Endodermal cell (in vitro differentiated cells): ENCODE data around the gene C17orf100. TPM values are rescaled to one million over a fixed set of nuclear protein-coding genes. Genes with fewer than 3 reads are reported as not detected.

Experiments
- DNase-seq: peaks from one replicate; pipeline ENCODE4 v3.0.0-alpha.2; 2017
- H3K27ac ChIP-seq: 2 replicates; pipeline ENCODE4 v1.5.1; 2013; ENCODE audit warnings: mild to moderate bottlenecking, low read depth, low read length, moderate library complexity
- H3K27me3 ChIP-seq: 2 replicates; pipeline ENCODE4 v1.6.1; 2013; ENCODE audit warnings: mild to moderate bottlenecking, low read length, moderate library complexity; ENCODE audit not compliant: insufficient read depth, control insufficient read depth, poor library complexity, severe bottlenecking
- H3K36me3 ChIP-seq: 2 replicates; pipeline ENCODE4 v1.7.0; 2013; ENCODE audit warnings: mild to moderate bottlenecking, low read length, moderate library complexity; ENCODE audit not compliant: control insufficient read depth, insufficient read depth
- H3K4me1 ChIP-seq: one replicate; pipeline ENCODE4 v1.7.0; 2013; ENCODE audit warnings: low read length; ENCODE audit not compliant: control insufficient read depth, insufficient read depth
- H3K4me3 ChIP-seq: 2 replicates; pipeline ENCODE4 v1.5.1; 2013; ENCODE audit warnings: mild to moderate bottlenecking, low read length, moderate library complexity
- H3K9ac ChIP-seq: 2 replicates; pipeline ENCODE4 v1.6.1; 2013; ENCODE audit warnings: mild to moderate bottlenecking, low read length, moderate library complexity; ENCODE audit not compliant: poor library complexity, severe bottlenecking; ENCODE audit errors: extremely low read depth
- H3K9me3 ChIP-seq: 2 replicates; pipeline ENCODE4 v1.6.1; 2013; ENCODE audit warnings: mild to moderate bottlenecking, low read length, moderate library complexity; ENCODE audit not compliant: control insufficient read depth
- H3K27ac Mint-ChIP-seq: 2 replicates; pipeline ENCODE4 v1.8.0; 2020; ENCODE audit warnings: mixed read lengths
- H3K27me3 Mint-ChIP-seq: 2 replicates; pipeline ENCODE4 v1.8.0; 2021; ENCODE audit warnings: mild to moderate bottlenecking, mixed read lengths; ENCODE audit not compliant: insufficient read depth
- H3K36me3 Mint-ChIP-seq: 2 replicates; pipeline ENCODE4 v1.8.0; 2020; ENCODE audit warnings: low read depth, mixed read lengths
- H3K4me1 Mint-ChIP-seq: 2 replicates; pipeline ENCODE4 v1.8.0; 2020; ENCODE audit warnings: mixed read lengths
- H3K4me3 Mint-ChIP-seq: 2 replicates; pipeline ENCODE4 v1.8.0; 2020; ENCODE audit warnings: mild to moderate bottlenecking, moderate library complexity, mixed read lengths
- H3K9me3 Mint-ChIP-seq: 2 replicates; pipeline ENCODE4 v1.8.0; 2020; ENCODE audit warnings: mild to moderate bottlenecking, mixed read lengths
- WGBS, 2 experiments: methylation state at CpG; one replicate each; pipeline versions ENCODE4 v1.1.5 to v1.1.7; 2013; ENCODE audit warnings: missing lambda C conversion rate in 2 of 2, mixed read lengths in 1 of 2; ENCODE audit not compliant: insufficient coverage in 1 of 2, insufficient read length in 1 of 2; 5-methylcytosine and 5-hydroxymethylcytosine counted together
- total RNA-seq, 2 donors: library from RNA; stranded (reverse); fragmentation: NEBNext Ultra II Directional in 1 of 2; extraction: Animal tissue kit (Norgen Biotek cat#: 25700) in 1 of 2; gene quantifications; 2 replicates in 1 of 2; 3 replicates in 1 of 2; pipeline ENCODE4 v1.2.1, GENCODE V29; 2021
- TF ChIP-seq, protein P1 (sequence below): fragments of 200-600 bp; sonication (generic); conservative IDR thresholded peaks from 2 replicates; pipeline ENCODE4 v1.5.0; 2021; ENCODE audit warnings: antibody characterized with exemption, mild to moderate bottlenecking

Gene C17orf100
- total RNA-seq, 2 donors from 2014 or later = 2.7 to 3.0 TPM

- H3K9me3 ChIP-seq = no peaks in the 10 kb centered on the region
- no peaks in the 10 kb centered on the region for H3K27me3 ChIP-seq
- no peak overlapping the region for H3K27ac Mint-ChIP-seq
- peaks cover 12% of the 10 kb centered on the region for H3K4me1 Mint-ChIP-seq
- no peak overlapping the region for H3K27ac ChIP-seq
- H3K9me3 Mint-ChIP-seq = no peaks in the 10 kb centered on the region
- no peaks in the 10 kb centered on the region for H3K4me1 ChIP-seq
- peaks cover 80% of the 10 kb centered on the region for H3K36me3 Mint-ChIP-seq
- H3K4me3 ChIP-seq = no peak overlapping the region
- no peaks in the 10 kb centered on the region for H3K27me3 Mint-ChIP-seq
- DNase-seq = no peak
- no peak overlapping the region for H3K9ac ChIP-seq
- H3K4me3 Mint-ChIP-seq = no peak overlapping the region
- TF ChIP-seq, protein P1, sequence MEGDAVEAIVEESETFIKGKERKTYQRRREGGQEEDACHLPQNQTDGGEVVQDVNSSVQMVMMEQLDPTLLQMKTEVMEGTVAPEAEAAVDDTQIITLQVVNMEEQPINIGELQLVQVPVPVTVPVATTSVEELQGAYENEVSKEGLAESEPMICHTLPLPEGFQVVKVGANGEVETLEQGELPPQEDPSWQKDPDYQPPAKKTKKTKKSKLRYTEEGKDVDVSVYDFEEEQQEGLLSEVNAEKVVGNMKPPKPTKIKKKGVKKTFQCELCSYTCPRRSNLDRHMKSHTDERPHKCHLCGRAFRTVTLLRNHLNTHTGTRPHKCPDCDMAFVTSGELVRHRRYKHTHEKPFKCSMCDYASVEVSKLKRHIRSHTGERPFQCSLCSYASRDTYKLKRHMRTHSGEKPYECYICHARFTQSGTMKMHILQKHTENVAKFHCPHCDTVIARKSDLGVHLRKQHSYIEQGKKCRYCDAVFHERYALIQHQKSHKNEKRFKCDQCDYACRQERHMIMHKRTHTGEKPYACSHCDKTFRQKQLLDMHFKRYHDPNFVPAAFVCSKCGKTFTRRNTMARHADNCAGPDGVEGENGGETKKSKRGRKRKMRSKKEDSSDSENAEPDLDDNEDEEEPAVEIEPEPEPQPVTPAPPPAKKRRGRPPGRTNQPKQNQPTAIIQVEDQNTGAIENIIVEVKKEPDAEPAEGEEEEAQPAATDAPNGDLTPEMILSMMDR = no peak
- 94 to 100% methylated on average over 6 of the region's 6 CpGs for WGBS, 2 experiments
- peaks cover 88% of the 10 kb centered on the region for H3K36me3 ChIP-seq
These were observed 46.4 kb upstream of the C17orf100 start for GRCh38 chr17:6605142-6605541.

DNA sequence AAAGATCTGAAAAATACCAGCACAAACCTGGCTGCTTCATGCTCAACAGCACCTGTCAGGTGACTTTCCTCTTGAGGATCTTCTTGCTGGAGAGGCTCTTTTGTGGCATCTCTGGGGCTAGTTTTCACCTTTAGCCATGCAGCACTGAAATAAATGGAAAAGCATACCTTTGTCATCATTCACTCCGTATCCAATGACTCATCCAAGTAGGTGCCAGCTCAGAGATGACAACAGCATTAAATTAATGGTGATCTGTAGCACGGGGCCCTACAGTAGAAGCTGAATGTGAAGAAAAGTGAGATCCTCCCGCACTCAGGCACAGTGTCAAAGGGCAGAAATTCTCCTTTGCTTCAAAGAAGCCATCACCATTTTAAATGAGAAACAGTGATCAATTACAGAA is 43.2 kb upstream of the C17orf100 start:
- Mint-ChIP-seq H3K9me3 (no peaks in the 10 kb centered on the region), H3K27me3 (no peaks in the 10 kb centered on the region), H3K27ac (no peak overlapping the region), H3K4me1 (peaks cover 2% of the 10 kb centered on the region), H3K4me3 (no peak overlapping the region), H3K36me3 (peaks cover 75% of the 10 kb centered on the region)
- DNase-seq = no peak
- Histone ChIP-seq H3K4me1 (no peaks in the 10 kb centered on the region), H3K9ac (no peak overlapping the region), H3K27ac (no peak overlapping the region), H3K36me3 (peaks cover 84% of the 10 kb centered on the region), H3K27me3 (no peaks in the 10 kb centered on the region), H3K4me3 (no peak overlapping the region), H3K9me3 (no peaks in the 10 kb centered on the region)
- TF ChIP-seq, protein P1 = no peak
- 96 to 100% methylated on average over 1 to 3 of the region's 3 CpGs for WGBS, 2 experiments

GRCh38 chr17:6610011-6610410 is 41.6 kb upstream of the C17orf100 start:
- no peaks in the 10 kb centered on the region for H3K27me3 Mint-ChIP-seq
- WGBS, 2 experiments = 98 to 100% methylated on average over 1 to 4 of the region's 5 CpGs
- Histone ChIP-seq H3K27ac (no peak overlapping the region), H3K27me3 (no peaks in the 10 kb centered on the region), H3K36me3 (peaks cover 78% of the 10 kb centered on the region), H3K9me3 (no peaks in the 10 kb centered on the region), H3K4me3 (no peak overlapping the region), H3K4me1 (no peaks in the 10 kb centered on the region), H3K9ac (no peak overlapping the region)
- no peak overlapping the region for H3K4me3 Mint-ChIP-seq
- TF ChIP-seq, protein P1 = no peak
- H3K27ac Mint-ChIP-seq = no peak overlapping the region
- H3K9me3 Mint-ChIP-seq = no peaks in the 10 kb centered on the region
- H3K36me3 Mint-ChIP-seq = peaks cover 71% of the 10 kb centered on the region
- DNase-seq = no peak
- peaks cover 2% of the 10 kb centered on the region for H3K4me1 Mint-ChIP-seq
